Stimulated activated CD4-positive, alpha-beta T cell treated with anti-CD3 and anti-CD28 coated beads, Interleukin-15, amount 100 ng/mL, for 24 hours (primary cell): Measurements from ENCODE around the gene RBPJL.

Experiments used
- DNase-seq: peaks from one replicate; pipeline ENCODE4 v3.0.0-alpha.2; 2020

RBPJL gene

DNA sequence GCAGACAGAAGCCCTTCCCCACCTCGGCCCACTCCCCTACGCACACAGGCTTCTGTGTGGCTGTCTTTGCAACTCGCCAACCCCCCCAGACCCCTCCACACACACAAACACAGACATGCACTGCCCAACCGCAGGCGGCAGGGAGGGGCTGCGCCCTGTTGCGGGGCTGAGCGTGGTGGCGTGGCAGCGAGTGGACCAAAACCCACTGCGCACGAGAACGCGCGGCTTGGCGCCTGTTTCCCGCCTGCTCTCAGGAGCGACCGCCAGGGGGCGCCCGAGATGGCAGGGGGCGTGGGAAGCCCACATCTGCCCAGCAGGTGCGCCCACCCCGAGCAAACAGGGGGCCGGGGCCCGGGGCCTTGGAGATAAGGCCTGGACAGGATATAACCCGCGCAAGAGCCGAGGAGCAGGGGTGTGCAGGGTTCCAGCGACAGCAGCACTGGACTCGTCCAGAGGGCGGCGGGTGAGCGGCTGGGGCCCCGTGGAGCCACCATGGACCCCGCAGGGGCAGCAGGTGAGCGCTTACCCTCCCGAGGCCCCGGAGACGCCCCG lies at the start of gene RBPJL:
Gene RBPJL (plus strand): TSS at position 410 of the 552 bp plus-strand sequence. CDS start 83 bp downstream, at position 493.
- DNase-seq, result peak; percentile 62

GRCh38 chr20:45257161-45257560 lies 49.5 kb upstream of the RBPJL start:
- no peak for DNase-seq

DNA sequence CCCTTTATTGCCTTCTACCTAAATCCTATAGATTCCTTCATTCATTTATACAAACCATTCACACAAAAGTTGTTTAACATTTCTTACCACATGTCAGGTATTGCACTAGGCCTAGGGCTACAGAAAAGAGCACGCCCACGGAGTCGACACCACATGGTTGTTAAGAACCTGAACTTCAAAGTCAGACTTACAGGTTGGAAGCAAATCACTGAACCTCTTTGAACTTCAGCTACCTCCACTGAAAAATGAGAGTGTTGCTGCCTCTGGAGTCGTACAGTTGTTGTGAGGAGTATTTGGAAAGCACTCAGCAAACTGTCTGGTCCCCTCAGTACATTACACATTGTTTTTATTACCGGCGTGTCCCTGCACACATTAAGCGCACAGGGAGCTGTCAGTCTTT lies 48.9 kb upstream of the RBPJL start:
- no peak for DNase-seq

DNA sequence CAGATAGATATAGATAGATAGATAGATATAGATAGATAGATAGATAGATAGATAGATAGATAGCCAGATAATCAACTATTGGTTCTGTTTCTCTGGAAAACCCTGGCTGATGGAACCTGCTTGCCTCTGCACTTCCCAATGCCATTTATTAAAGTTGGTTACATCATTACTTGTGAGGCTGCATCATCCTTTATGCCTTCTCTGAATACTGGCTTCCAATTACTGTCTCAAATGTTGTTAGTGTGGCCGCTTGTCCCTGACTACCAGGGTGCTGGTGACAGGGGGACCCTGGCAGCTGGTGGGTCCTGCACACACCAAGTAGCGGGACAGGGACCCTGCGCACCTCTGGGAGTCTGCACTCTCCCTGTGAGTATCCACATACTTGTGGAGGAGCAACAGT lies 48.4 kb upstream of the RBPJL start:
- no peak for DNase-seq

- DNase-seq, result no peak
Measured at GRCh38 chr20:45258664-45259063, 48.0 kb upstream of the RBPJL start.

DNA sequence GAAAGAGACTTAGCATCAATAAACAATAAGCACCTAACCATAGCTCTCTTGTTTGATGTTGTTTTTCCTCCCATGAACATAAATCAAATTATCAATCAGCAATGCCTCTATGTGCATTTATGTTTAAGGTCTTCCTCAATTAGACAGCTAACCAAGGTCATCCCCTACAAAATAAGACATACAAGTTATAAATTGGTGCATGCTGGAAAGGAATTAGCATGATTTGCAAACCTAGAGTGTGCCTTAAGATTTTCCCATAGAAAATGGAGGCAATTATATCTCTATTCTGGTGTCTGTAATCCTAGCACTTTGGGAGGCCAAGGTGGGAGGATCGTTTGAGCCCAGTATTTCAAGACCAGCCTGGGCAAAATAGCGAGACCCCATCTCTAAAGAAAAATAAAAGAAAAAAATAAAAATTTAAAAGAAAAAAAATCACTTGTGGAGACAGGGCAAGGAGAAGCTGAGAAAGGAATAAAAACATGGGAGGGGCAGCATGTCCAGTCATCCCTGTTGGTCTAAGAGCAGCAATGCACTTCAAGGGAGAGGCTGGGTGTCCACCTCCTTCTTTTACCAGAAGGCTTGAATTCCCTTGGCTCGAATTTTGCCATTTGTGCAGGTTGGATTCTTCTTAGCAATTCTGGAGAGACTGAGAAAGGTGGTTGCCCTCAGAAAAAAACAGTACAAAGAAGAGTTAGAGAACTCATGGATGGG lies 42.9 kb upstream of the RBPJL start:
- DNase-seq, result no peak

GRCh38 chr20:45266977-45267376 lies 39.7 kb upstream of the RBPJL start:
- DNase-seq, result no peak

- no peak for DNase-seq
Measured at GRCh38 chr20:45268531-45268930, 38.1 kb upstream of the RBPJL start.

- DNase-seq, result no peak
Measured at GRCh38 chr20:45269056-45269455, 37.6 kb upstream of the RBPJL start.

- no peak for DNase-seq
Measured at GRCh38 chr20:45269754-45270270, 36.8 kb upstream of the RBPJL start.

- no peak for DNase-seq
Measured at GRCh38 chr20:45275338-45275737, 31.3 kb upstream of the RBPJL start.

DNA sequence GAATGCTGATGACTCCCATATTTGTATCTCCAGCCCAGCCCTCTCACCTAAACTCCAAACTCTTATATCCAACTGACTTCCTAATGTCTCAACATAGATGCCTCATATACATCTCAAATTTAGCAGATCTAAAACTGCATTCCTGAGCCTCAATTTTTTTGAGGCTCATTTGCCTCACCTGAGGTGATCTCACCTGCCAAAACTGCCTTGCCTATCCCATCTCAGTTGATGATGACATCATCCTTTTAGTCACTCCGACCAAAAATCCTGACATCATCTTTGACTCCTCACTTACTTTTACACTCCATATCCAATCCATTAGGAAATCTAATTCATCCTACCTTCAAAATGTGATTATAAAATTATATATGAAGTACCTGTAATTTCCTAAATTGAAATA lies 26.6 kb upstream of the RBPJL start:
- no peak for DNase-seq

DNA sequence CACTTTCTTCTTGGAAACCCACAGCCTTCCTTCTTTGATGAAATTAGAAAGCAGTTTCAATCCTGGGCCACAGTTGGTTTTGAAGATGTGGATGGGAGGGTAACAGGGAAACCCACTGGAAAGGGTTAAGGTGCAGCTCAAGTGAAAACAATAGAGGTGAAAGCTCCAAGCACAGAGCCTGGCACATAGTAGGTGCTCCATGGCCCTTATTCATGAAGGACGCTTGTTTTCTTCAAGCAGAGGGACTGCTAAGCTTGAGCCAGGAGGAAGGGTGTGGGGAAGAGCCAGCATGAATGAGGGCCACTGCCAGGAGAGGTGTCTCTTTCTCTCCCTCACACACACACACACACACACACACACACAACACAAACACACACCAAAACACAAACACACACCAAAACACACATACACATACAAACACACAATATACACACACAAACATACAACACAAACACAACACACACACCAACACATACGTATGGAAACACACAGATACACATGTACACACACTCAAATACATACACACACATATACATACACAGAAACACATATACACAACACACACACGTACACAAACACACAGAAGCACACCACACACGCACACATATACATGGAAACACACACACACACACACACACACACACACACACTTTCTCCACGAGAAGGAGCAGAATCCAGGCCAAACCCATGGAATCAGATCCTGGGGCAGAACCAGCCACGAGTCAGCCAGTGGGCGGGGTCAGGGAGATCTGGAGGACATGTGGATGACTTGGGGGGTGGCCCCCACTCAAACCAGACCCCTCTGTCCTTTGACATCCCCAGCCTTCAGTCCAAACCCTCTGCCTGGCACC lies 23.7 kb upstream of the RBPJL start:
- no peak for DNase-seq

DNA sequence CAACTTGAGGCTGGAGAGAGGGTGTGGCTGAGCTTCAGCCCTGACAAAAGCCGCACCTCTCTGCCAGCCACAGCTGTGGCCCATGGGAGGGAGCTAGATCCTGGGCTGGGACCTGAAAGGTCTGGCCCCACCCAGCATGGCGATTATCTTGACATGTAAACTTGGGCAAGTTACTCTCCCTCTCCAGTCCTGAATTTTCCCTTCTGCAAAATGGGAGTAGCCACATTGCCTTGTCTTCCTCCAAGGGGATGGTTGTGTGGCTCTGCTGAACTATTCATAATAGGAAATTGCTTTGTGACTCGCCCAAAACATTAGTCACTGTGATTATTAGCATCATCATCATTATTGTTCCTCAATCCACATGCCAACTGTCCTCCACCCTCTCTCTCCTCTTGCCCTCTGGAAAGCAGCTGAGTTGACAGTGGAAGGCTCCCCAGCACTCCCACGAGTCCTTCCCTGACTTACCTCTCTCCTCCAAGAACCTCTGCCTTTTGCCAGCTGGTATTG lies 23.0 kb upstream of the RBPJL start:
- DNase-seq, result no peak

- no peak for DNase-seq
Measured at GRCh38 chr20:45288376-45288775, 18.3 kb upstream of the RBPJL start.

- no peak for DNase-seq
Measured at GRCh38 chr20:45288860-45289259, 17.8 kb upstream of the RBPJL start.

DNA sequence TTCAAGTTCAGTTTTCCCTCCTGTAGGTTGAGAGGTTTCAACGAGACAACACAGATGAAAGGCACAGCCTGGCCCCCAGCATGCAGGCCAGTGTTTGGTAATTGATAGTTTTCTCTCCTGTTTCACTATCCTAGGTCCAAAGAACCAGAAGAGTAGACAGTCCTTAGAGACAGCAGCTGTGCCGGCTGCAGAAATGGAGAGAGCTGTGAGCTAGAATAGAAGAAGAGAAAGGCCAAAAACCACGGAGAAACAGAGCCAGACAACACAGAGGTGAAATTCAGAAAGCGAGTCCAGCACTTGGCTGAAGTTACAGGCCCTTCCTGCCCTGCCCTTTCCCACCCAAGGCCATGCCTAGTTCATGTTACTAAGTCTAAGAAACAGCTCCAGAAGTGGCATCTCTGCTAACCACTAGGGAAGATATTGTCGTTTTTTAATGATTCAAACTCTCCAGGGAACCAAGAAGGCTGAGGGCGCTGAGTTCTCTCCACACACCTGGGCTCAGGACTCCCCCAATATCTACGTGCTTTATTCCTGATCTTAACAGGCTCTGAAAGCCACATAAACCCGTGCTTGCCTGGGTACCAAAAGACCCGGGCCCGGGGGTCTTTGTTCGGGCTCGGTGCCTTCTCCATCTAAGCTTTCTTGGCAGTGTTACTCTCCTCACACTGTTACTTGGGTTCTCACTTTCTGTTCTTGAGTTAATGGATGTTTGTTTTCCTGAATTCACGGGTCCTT lies 16.5 kb upstream of the RBPJL start:
- no peak for DNase-seq

DNA sequence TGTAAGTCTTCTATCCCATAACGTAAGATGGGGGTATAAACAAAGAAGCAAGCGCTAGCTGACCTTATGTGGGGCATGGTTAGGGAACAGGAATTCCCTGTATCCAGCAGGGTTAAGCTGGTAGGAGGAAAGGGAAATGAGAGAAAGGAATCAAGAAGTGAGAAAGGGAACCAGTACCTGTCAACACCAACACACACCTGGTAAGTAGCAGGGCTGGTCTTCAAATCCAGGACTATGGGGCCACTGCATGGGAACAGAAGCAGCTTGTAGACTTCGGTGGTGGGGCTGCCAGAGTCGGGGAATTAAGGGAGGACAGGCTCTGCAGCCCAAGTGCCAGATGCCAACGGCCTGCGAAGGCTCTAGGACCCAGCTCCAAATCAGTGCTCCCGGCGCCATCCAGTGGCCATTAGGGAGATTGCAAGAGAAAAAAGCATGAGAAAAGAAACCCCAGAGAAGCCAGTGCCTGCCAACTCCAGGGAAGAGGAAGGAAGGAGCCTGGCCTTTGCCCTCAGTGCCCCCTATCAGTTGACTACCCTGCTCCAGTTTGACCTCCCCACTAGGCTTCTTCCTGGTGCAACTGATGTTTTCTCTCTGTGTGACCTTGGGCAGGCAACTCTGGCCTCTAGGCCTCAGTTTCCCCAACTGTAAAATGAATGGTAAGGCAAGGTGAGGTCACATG lies 15.8 kb upstream of the RBPJL start:
- DNase-seq, result peak; percentile 79

GRCh38 chr20:45291526-45291925 lies 15.1 kb upstream of the RBPJL start:
- DNase-seq, result no peak

GRCh38 chr20:45292343-45292742 lies 14.3 kb upstream of the RBPJL start:
- no peak for DNase-seq

GRCh38 chr20:45293041-45294002 lies 13.3 kb upstream of the RBPJL start:
- DNase-seq, result peak; percentile 91
